IMR-90 (cell line): ENCODE results near the gene LACC1. TPM values are rescaled to one million over a fixed set of nuclear protein-coding genes. Genes with fewer than 3 reads are reported as not detected.

Experiments used
- ATAC-seq: fragments of 200-7000 bp; cut with Tn5 transposase; 2 replicates; pipeline ENCODE4 v1.9.1; 2020; ENCODE audit warnings: low read depth, mild to moderate bottlenecking, moderate library complexity
- BruUV-seq: library from RNA; stranded (reverse); fragments of 400-500 nt; replicated peaks from 2 replicates; lab custom pipeline; 2021; lab: Mats Ljungman, UMichigan
- CTCF ChIA-PET: fragments of 300-600 bp; formaldehyde crosslinking; extraction: SDS; loops from one replicate; lab custom pipeline; 2021; ENCODE audit warnings: antibody characterized with exemption; lab: Yijun Ruan, JAX
- POLR2A ChIA-PET: fragments of 300-600 bp; sonication (Branson Sonifier 250); formaldehyde crosslinking; loops from one replicate; lab custom pipeline; 2022; ENCODE audit warnings: antibody characterized with exemption; ENCODE audit not compliant: unreplicated experiment; lab: Charles Lee
- DNase-seq: peaks from one replicate; pipeline ENCODE4 v3.0.0; 2013
- H2AFZ ChIP-seq: replicated peaks from 2 replicates; pipeline ENCODE3; 2013; ENCODE audit warnings: low read length, mild to moderate bottlenecking; ENCODE audit not compliant: poor library complexity
- H2AK5ac ChIP-seq: 2 replicates; pipeline ENCODE4 v1.6.1; 2013; ENCODE audit warnings: low read depth, low read length, inconsistent platforms
- H2AK9ac ChIP-seq: replicated peaks from 2 replicates; pipeline ENCODE3; 2013; ENCODE audit warnings: mild to moderate bottlenecking, low read depth, low read length, moderate library complexity; ENCODE audit not compliant: poor library complexity
- H2BK120ac ChIP-seq: 2 replicates; pipeline ENCODE4 v1.6.1; 2013; ENCODE audit warnings: low read depth, low read length, inconsistent platforms
- H2BK15ac ChIP-seq: 3 replicates; pipeline ENCODE4 v1.6.1; 2013; ENCODE audit warnings: low read depth, low read length, inconsistent platforms
- H2BK20ac ChIP-seq: 2 replicates; pipeline ENCODE4 v1.6.1; 2013; ENCODE audit warnings: low read depth, mild to moderate bottlenecking, inconsistent platforms, low read length, moderate library complexity
- H2BK5ac ChIP-seq: 2 replicates; pipeline ENCODE4 v1.6.1; 2013; ENCODE audit warnings: mild to moderate bottlenecking, low read depth, low read length, inconsistent platforms; ENCODE audit not compliant: poor library complexity, severe bottlenecking
- H3K14ac ChIP-seq: replicated peaks from 2 replicates; pipeline ENCODE4 v1.6.1; 2013; ENCODE audit warnings: low read depth, low read length, inconsistent platforms
- H3K18ac ChIP-seq: 2 replicates; pipeline ENCODE4 v1.6.1; 2013; ENCODE audit warnings: low read depth, low read length, control low read depth
- H3K23ac ChIP-seq: 2 replicates; pipeline ENCODE4 v1.6.1; 2013; ENCODE audit warnings: low read depth, low read length, inconsistent platforms
- H3K27ac ChIP-seq: 2 replicates; pipeline ENCODE4 v1.5.1; 2013; ENCODE audit warnings: mild to moderate bottlenecking, control low read depth, low read length; ENCODE audit not compliant: insufficient read depth
- H3K27me3 ChIP-seq: 2 replicates; pipeline ENCODE4 v1.6.1; 2013; ENCODE audit warnings: low read length; ENCODE audit not compliant: control insufficient read depth, insufficient read depth
- H3K36me3 ChIP-seq: 2 replicates; pipeline ENCODE4 v1.6.1; 2013; ENCODE audit warnings: low read length, mixed read lengths; ENCODE audit not compliant: control insufficient read depth, insufficient read depth
- H3K4ac ChIP-seq: 2 replicates; pipeline ENCODE4 v1.6.1; 2013; ENCODE audit warnings: low read depth, low read length, inconsistent platforms
- H3K4me1 ChIP-seq: 2 replicates; pipeline ENCODE4 v1.6.1; 2013; ENCODE audit warnings: low read length, mixed read lengths; ENCODE audit not compliant: control insufficient read depth, insufficient read depth
- H3K4me2 ChIP-seq: 2 replicates; pipeline ENCODE4 v1.6.1; 2013; ENCODE audit warnings: low read depth, mild to moderate bottlenecking, control low read depth, low read length, moderate library complexity
- H3K4me3 ChIP-seq: 2 replicates; pipeline ENCODE4 v1.5.1; 2013; ENCODE audit warnings: low read depth, mild to moderate bottlenecking, control low read depth, low read length, moderate library complexity; ENCODE audit not compliant: insufficient read depth
- H3K56ac ChIP-seq: 2 replicates; pipeline ENCODE4 v1.6.1; 2013; ENCODE audit warnings: low read length, inconsistent platforms; ENCODE audit not compliant: insufficient read depth; ENCODE audit errors: extremely low read depth
- H3K79me1 ChIP-seq, 2 experiments: 2 replicates each; pipeline ENCODE4 v1.6.1; 2013; ENCODE audit warnings: low read length in 2 of 2, inconsistent platforms in 1 of 2, low read depth in 1 of 2
- H3K9ac ChIP-seq: 2 replicates; pipeline ENCODE4 v1.6.1; 2013; ENCODE audit warnings: low read depth, low read length, control low read depth
- H3K9me1 ChIP-seq: 2 replicates; pipeline ENCODE4 v1.6.1; 2013; ENCODE audit warnings: low read length, inconsistent platforms; ENCODE audit not compliant: insufficient read depth
- H3K9me3 ChIP-seq: 2 replicates; pipeline ENCODE4 v1.6.1; 2013; ENCODE audit warnings: low read length; ENCODE audit not compliant: control insufficient read depth, insufficient read depth
- H4K20me1 ChIP-seq: 2 replicates; pipeline ENCODE4 v1.6.1; 2013; ENCODE audit warnings: low read length, inconsistent platforms; ENCODE audit not compliant: insufficient read depth
- H4K5ac ChIP-seq: 2 replicates; pipeline ENCODE4 v1.6.1; 2013; ENCODE audit warnings: mild to moderate bottlenecking, low read depth, low read length, control low read depth
- H4K8ac ChIP-seq, 2 experiments: 2 replicates each; pipeline ENCODE4 v1.6.1; 2013; ENCODE audit warnings: low read depth in 2 of 2, low read length in 2 of 2, control low read depth in 1 of 2, inconsistent platforms in 1 of 2
- H4K91ac ChIP-seq: 2 replicates; pipeline ENCODE4 v1.6.1; 2013; ENCODE audit warnings: low read depth, low read length, inconsistent platforms; ENCODE audit not compliant: insufficient read depth
- BHLHE40 ChIP-seq: fragments of 150-350 bp; IDR thresholded peaks from 2 replicates; pipeline ENCODE4 v1.6.1; 2016; ENCODE audit warnings: mild to moderate bottlenecking, low read depth, low read length
- CEBPB ChIP-seq: IDR thresholded peaks from 2 replicates; pipeline ENCODE4 v1.6.1; 2012; ENCODE audit warnings: low read depth, low read length, improper control_type of control experiment
- FOS ChIP-seq: fragments of 150-350 bp; IDR thresholded peaks from 2 replicates; pipeline ENCODE4 v1.6.1; 2016; ENCODE audit warnings: low read depth, low read length
- MXI1 ChIP-seq: IDR thresholded peaks from 2 replicates; pipeline ENCODE4 v1.6.1; 2012; ENCODE audit warnings: low read depth, mild to moderate bottlenecking, low read length, moderate library complexity, borderline replicate concordance
- NFE2L2 ChIP-seq: fragments of 150-350 bp; IDR thresholded peaks from 2 replicates; pipeline ENCODE4 v1.6.1; 2016; ENCODE audit warnings: low read depth, mild to moderate bottlenecking, low read length
- RFX5 ChIP-seq: IDR thresholded peaks from 2 replicates; pipeline ENCODE4 v1.8.0; 2012; ENCODE audit warnings: low read depth, mild to moderate bottlenecking, low read length, moderate library complexity
- WGBS, 2 experiments: methylation state at CpG; one replicate each; pipeline versions ENCODE4 v1.1.5 to v1.1.7; 2013; ENCODE audit warnings: missing lambda C conversion rate in 2 of 2; ENCODE audit not compliant: insufficient read length in 1 of 2; ENCODE audit errors: extremely low coverage in 2 of 2; 5-methylcytosine and 5-hydroxymethylcytosine counted together
- dilution Hi-C: fragments of 300-500 bp; cut with HindIII; formaldehyde crosslinking; loops from one replicate; pipeline ENCODE4 v1.14.3; 2018; ENCODE audit warnings: low sequenced_read_pairs; ENCODE audit not compliant: unreplicated experiment
- in situ Hi-C: fragments of 300-500 bp; cut with MboI; formaldehyde crosslinking; loops from 3 replicates; pipeline ENCODE4 v1.14.3; 2019; ENCODE audit warnings: low sequenced_read_pairs, inconsistent platforms, mixed read lengths
- intact Hi-C: fragments of 100-400 bp; cut with micrococcal nuclease; formaldehyde crosslinking; loops from 2 replicates; pipeline ENCODE4 v1.10.0; 2022
- polyA plus RNA-seq, 3 experiments: library from polyadenylated mRNA; depleted of rRNA; stranded (reverse); fragments of >200 nt; gene quantifications; 2 replicates each; pipeline ENCODE4 v1.2.3, GENCODE V29; 2012; ENCODE audit warnings: low replicate concordance in 1 of 3
- total RNA-seq: library from RNA; depleted of rRNA; stranded (reverse); fragments of >200 nt; gene quantifications from 2 replicates; pipeline ENCODE4 v1.2.3, GENCODE V29; 2012; rRNA removed

LACC1 gene
- total and polyA plus RNA-seq, 2 of the 4 experiments (the other 2 are of a cell fraction), result 3.2 to 4.7 TPM

GRCh38 chr13:43942286-43942685 is 62.6 kb downstream of the LACC1 start:
- ChIA-PET CTCF (interaction anchor here (0.6 kb wide), 1 partner anchor 419 kb away, joined by 3 read pairs; no protein-coding TSS in a partner anchor), POLR2A (no interaction called here)
- peak; percentile 15 for DNase-seq
- Histone ChIP-seq H3K56ac (no peak overlapping the region), H2BK15ac (no peak overlapping the region), H4K5ac (no peak overlapping the region), H3K27ac (no peak overlapping the region), H2BK5ac (no peak overlapping the region), H2AFZ (no peak overlapping the region), H3K4me2 (no peak overlapping the region), H3K4me3 (no peak overlapping the region), H4K91ac (no peak overlapping the region), H3K18ac (no peak overlapping the region), H2BK20ac (no peak overlapping the region), H3K9me3 (no peaks in the 10 kb centered on the region), H4K8ac (no peak overlapping the region), H2AK9ac (no peak overlapping the region), H4K20me1 (no peaks in the 10 kb centered on the region), H3K9me1 (0 out of 2 replicates have a peak, but pooled peaks cover 2% of the 10 kb centered on the region), H3K23ac (no peak overlapping the region), H2BK120ac (no peak overlapping the region), H3K27me3 (peaks cover 28% of the 10 kb centered on the region), H3K14ac (no peak overlapping the region; the same call in 1 of the 2 replicates), H3K4ac (no peak overlapping the region), H3K79me1 (no peaks in the 10 kb centered on the region), H3K9ac (no peak overlapping the region), H3K36me3 (no peaks in the 10 kb centered on the region), H3K4me1 (no peaks in the 10 kb centered on the region), H2AK5ac (no peak overlapping the region)
- no TSS peak for BruUV-seq
- intact Hi-C loops, result no loop called here
- peak; percentile 35; the same call in 1 of the 2 replicates for ATAC-seq
- no CpG with 5 or more reads among the region's 1 CpG for WGBS, 2 experiments
- no peak for TF ChIP-seq FOS
- TF ChIP-seq BHLHE40, result no peak
- TF ChIP-seq CEBPB, result no peak
- no peak for TF ChIP-seq RFX5
- no peak for TF ChIP-seq MXI1
- TF ChIP-seq NFE2L2, result no peak
- dilution Hi-C loops, result no loop called here
- in situ Hi-C loops, result no loop called here

Other genes with a start within 250 kb of the LACC1 start
- 1.3 and 1.9 TPM in 2 replicates for gene ENOX1, start 92.9 kb upstream of the LACC1 start, total RNA-seq
- gene ENOX1, start 92.9 kb upstream of the LACC1 start, polyA plus RNA-seq (2012; rRNA removed), result 0.92 and 0.99 TPM in 2 replicates
- gene CCDC122, start 164 bp upstream of the LACC1 start, total RNA-seq, result 0.72 and 1.9 TPM in 2 replicates
- 0.27 and 0.70 TPM in 2 replicates for gene CCDC122, start 164 bp upstream of the LACC1 start, polyA plus RNA-seq (2012; rRNA removed)